CD4-positive, alpha-beta T cell treated with Interferon alpha-2 for 1 hour (primary cell): Measurements from ENCODE around the gene KIAA1217.

ENCODE experiments used
- DNase-seq, 2 donors: peaks; one replicate each; pipeline ENCODE4 v3.0.0-alpha.2; 2020 to 2022

KIAA1217 gene

GRCh38 chr10:24374134-24374915, 165.4 kb downstream of the KIAA1217 start:
- DNase-seq: no peak

GRCh38 chr10:24375510-24375909, 166.6 kb downstream of the KIAA1217 start:
- no peak for DNase-seq

GRCh38 chr10:24376731-24377130, 167.8 kb downstream of the KIAA1217 start:
- no peak for DNase-seq

GRCh38 chr10:24378126-24378920, 169.4 kb downstream of the KIAA1217 start:
- no peak for DNase-seq

- no peak for DNase-seq
Measured at GRCh38 chr10:24381235-24382010, 172.5 kb downstream of the KIAA1217 start.

GRCh38 chr10:24382045-24382444, 173.1 kb downstream of the KIAA1217 start:
- DNase-seq: no peak

- no peak for DNase-seq
Measured at GRCh38 chr10:24382596-24382978, 173.6 kb downstream of the KIAA1217 start.

- DNase-seq: no peak
Measured at GRCh38 chr10:24382979-24383663, 174.2 kb downstream of the KIAA1217 start.

GRCh38 chr10:24383681-24384106, 174.8 kb downstream of the KIAA1217 start:
- DNase-seq: no peak

GRCh38 chr10:24384954-24385353, 176.0 kb downstream of the KIAA1217 start:
- no peak for DNase-seq

- no peak for DNase-seq
Measured at GRCh38 chr10:24385776-24386175, 176.8 kb downstream of the KIAA1217 start.

- no peak for DNase-seq
Measured at GRCh38 chr10:24390146-24390700, 181.3 kb downstream of the KIAA1217 start.

GRCh38 chr10:24390746-24391145, 181.8 kb downstream of the KIAA1217 start:
- DNase-seq: no peak

GRCh38 chr10:24393201-24393600, 184.3 kb downstream of the KIAA1217 start:
- DNase-seq: no peak

GRCh38 chr10:24394461-24395190, 185.7 kb downstream of the KIAA1217 start:
- DNase-seq: no peak

- DNase-seq: no peak
Measured at GRCh38 chr10:24396396-24396795, 187.5 kb downstream of the KIAA1217 start.

- DNase-seq: no peak
Measured at GRCh38 chr10:24397662-24398061, 188.7 kb downstream of the KIAA1217 start.

GRCh38 chr10:24404567-24404966, 195.6 kb downstream of the KIAA1217 start:
- DNase-seq: no peak

- DNase-seq: no peak
Measured at GRCh38 chr10:24405635-24406034, 196.7 kb downstream of the KIAA1217 start.

- no peak for DNase-seq
Measured at GRCh38 chr10:24406809-24407483, 198.0 kb downstream of the KIAA1217 start.

- no peak for DNase-seq
Measured at GRCh38 chr10:24407928-24408327, 199.0 kb downstream of the KIAA1217 start.
